Transverse colon (tissue), 4 donors: ENCODE measurements around the gene HSPA5. TPM values are rescaled to one million over a fixed set of nuclear protein-coding genes. Genes with fewer than 3 reads are reported as not detected.
"Not testable (repeated sequence)": the region's sequence is repeated elsewhere in the genome, so short reads cannot be mapped to it uniquely, and the experiment has no call there.

Source experiments
- DNase-seq: peaks from one replicate; pipeline ENCODE4 v3.0.0-alpha.2; 2019
- H3K27ac ChIP-seq, 4 donors: fragments of 200-600 bp; sonication (generic); 2 replicates each; pipeline ENCODE4 v1.5.1; 2016 to 2018; ENCODE audit warnings: inconsistent platforms in 4 of 4
- H3K27me3 ChIP-seq: fragments of 200-600 bp; sonication (generic); 2 replicates; pipeline ENCODE4 v1.5.1; 2017; ENCODE audit warnings: inconsistent platforms
- H3K36me3 ChIP-seq, 4 donors: fragments of 200-600 bp; sonication (generic); 2 replicates each; pipeline ENCODE4 v1.5.1; 2017 to 2019; ENCODE audit warnings: inconsistent platforms in 4 of 4
- H3K4me1 ChIP-seq, 4 donors: fragments of 200-600 bp; sonication (generic); 2 replicates each; pipeline ENCODE4 v1.5.1; 2017 to 2020; ENCODE audit warnings: inconsistent platforms in 4 of 4
- H3K4me3 ChIP-seq, 4 donors: fragments of 200-600 bp; sonication (generic); 1 replicate in 1 of 4; 2 replicates in 3 of 4; pipeline versions ENCODE4 v1.5.1 to v1.6.1; 2017 to 2019; ENCODE audit warnings: inconsistent platforms in 4 of 4
- H3K9me3 ChIP-seq, 2 donors: fragments of 200-600 bp; sonication (generic); 2 replicates each; pipeline ENCODE4 v1.5.1; 2017 to 2019; ENCODE audit warnings: inconsistent platforms in 2 of 2
- EP300 ChIP-seq: sonication (generic); formaldehyde crosslinking; IDR thresholded peaks from one replicate; pipeline ENCODE4 v1.6.1; 2017; ENCODE audit warnings: antibody characterized with exemption, low read depth
- POLR2A ChIP-seq: fragments of 450-650 bp; IDR thresholded peaks from one replicate; pipeline ENCODE4 v1.6.1; 2016; ENCODE audit warnings: antibody characterized with exemption, mild to moderate bottlenecking, moderate library complexity
- POLR2AphosphoS5 ChIP-seq, 3 donors: sonication (generic); formaldehyde crosslinking; IDR thresholded peaks; one replicate each; pipeline ENCODE4 v1.6.1; 2016; ENCODE audit warnings: antibody characterized with exemption in 3 of 3
- WGBS, 2 donors: methylation state at CpG; one replicate each; pipeline ENCODE4 v1.1.5; 2018; ENCODE audit warnings: low coverage in 1 of 2; 5-methylcytosine and 5-hydroxymethylcytosine counted together
- in situ Hi-C, 4 donors: fragments of 200-750 bp; cut with MboI; loops; one replicate each; pipeline versions ENCODE4 v1.15.0 to v1.15.1; 2017; ENCODE audit warnings: low sequenced_read_pairs in 3 of 4, low pct_ligation_motif_present in 1 of 4, low pct_unique_long_range_greater_than_20kb in 1 of 4
- intact Hi-C: fragments of 100-400 bp; cut with DNase I; formaldehyde crosslinking; loops from one replicate; pipeline ENCODE4 v1.15.1; 2023; ENCODE audit warnings: low total_unique reads
- total RNA-seq, 4 donors: library from RNA; depleted of rRNA; stranded (reverse); fragments of >200 nt; gene quantifications; one replicate each; pipeline ENCODE4 v1.1.0, GENCODE V29; 2016
- TF ChIP-seq, protein P1 (sequence below), 5 experiments: fragments of 200-600 bp in 3 of 5; fragments of 450-650 bp in 2 of 5; sonication (generic) in 3 of 5; IDR thresholded peaks; 1 replicate in 2 of 5; 2 replicates in 3 of 5; pipeline ENCODE4 v1.5.1; 2016 to 2017; ENCODE audit warnings: antibody characterized with exemption in 5 of 5, inconsistent platforms in 3 of 5, mild to moderate bottlenecking in 2 of 5, moderate library complexity in 1 of 5

Gene HSPA5
- total RNA-seq, 4 donors from 2014 or later: 49.8 to 115 (median 66.1) TPM

DNA sequence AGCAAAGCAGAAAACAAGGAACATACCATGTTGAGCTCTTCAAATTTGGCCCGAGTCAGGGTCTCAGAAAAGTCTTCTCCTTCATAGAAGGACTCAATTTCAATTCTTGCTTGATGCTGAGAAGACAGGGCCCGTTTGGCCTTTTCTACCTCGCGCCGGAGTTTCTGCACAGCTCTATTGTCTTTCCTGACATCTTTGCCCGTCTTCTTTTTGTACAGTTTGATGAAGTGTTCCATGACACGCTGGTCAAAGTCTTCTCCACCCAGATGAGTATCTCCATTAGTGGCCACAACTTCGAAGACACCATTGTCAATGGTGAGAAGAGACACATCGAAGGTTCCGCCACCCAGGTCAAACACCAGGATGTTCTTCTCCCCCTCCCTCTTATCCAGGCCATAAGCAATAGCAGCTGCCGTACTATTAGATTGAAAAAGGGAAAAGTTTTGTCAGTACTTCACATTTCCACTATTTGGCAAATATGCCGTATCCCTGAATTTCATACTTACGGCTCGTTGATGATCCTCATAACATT is 2.2 kb downstream of the HSPA5 start:
- intact Hi-C loops: no loop called here
- H3K4me1 ChIP-seq: peaks cover 22 to 64% (median 51%) of the 10 kb centered on the region in 4 donors
- DNase-seq: no peak
- H3K9me3 ChIP-seq: no peaks in the 10 kb centered on the region
- in situ Hi-C loops: no loop called here
- no peak overlapping the region for H3K27ac ChIP-seq
- TF ChIP-seq EP300: no peak
- TF ChIP-seq, protein P1, sequence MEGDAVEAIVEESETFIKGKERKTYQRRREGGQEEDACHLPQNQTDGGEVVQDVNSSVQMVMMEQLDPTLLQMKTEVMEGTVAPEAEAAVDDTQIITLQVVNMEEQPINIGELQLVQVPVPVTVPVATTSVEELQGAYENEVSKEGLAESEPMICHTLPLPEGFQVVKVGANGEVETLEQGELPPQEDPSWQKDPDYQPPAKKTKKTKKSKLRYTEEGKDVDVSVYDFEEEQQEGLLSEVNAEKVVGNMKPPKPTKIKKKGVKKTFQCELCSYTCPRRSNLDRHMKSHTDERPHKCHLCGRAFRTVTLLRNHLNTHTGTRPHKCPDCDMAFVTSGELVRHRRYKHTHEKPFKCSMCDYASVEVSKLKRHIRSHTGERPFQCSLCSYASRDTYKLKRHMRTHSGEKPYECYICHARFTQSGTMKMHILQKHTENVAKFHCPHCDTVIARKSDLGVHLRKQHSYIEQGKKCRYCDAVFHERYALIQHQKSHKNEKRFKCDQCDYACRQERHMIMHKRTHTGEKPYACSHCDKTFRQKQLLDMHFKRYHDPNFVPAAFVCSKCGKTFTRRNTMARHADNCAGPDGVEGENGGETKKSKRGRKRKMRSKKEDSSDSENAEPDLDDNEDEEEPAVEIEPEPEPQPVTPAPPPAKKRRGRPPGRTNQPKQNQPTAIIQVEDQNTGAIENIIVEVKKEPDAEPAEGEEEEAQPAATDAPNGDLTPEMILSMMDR (IDR thresholded peaks at IDR 0.05): no peak
- no peak for TF ChIP-seq POLR2AphosphoS5 (IDR thresholded peaks at IDR 0.05)
- no peak for TF ChIP-seq POLR2A
- no peaks in the 10 kb centered on the region for H3K27me3 ChIP-seq
- 77 to 86% methylated on average over 4 to 14 of the region's 14 CpGs for WGBS, 2 donors
- H3K36me3 ChIP-seq: peaks cover 0 to 41% (median 18%) of the 10 kb centered on the region in 4 donors
- H3K4me3 ChIP-seq: peak overlapping the region in 3 of 4 donors; percentile 76 to 85 (median 78)

DNA sequence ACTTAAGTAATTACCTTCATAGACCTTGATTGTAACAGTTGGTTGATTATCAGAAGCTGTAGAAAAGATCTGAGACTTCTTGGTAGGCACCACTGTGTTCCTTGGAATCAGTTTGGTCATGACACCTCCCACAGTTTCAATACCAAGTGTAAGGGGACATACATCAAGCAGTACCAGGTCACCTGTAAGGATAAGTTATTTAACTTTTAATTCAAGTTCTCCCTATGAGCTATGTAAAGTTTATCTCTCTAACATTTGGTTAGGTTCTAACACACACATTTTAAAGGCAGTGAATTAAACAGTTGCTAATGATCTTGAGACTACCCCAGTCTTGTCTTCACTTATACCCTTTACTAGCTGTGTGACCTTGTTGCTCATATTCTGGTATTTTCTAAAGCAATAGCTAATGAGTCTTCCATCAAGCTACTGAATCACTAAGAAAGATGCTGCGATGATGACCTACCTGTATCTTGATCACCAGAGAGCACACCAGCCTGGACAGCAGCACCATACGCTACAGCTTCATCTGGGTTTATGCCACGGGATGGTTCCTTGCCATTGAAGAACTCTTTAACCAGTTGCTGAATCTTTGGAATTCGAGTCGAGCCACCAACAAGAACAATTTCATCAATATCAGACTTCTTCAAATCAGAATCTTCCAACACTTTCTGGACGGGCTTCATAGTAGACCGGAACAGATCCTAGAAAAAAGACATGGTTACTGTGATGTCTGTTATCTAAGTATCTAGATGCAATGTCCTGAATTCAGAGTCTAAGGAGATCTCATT is 2.8 kb downstream of the HSPA5 start:
- peaks cover 0 to 41% (median 18%) of the 10 kb centered on the region in 4 donors for H3K36me3 ChIP-seq
- intact Hi-C loops (no loop called here), in situ Hi-C loops (no loop called here)
- no peak for DNase-seq
- peaks cover 22 to 64% (median 51%) of the 10 kb centered on the region in 4 donors for H3K4me1 ChIP-seq
- WGBS, 2 donors: 84% methylated on average over 7 of the region's 7 CpGs; no CpG with 5 or more reads in 1 of the 2 donors
- H3K4me3 ChIP-seq: peak overlapping the region in 2 of 4 donors; percentile 3 to 85
- H3K27me3 ChIP-seq: no peaks in the 10 kb centered on the region
- H3K27ac ChIP-seq: no peak overlapping the region
- H3K9me3 ChIP-seq: no peaks in the 10 kb centered on the region
- TF ChIP-seq, protein P1 (IDR thresholded peaks at IDR 0.05): no peak
- TF ChIP-seq EP300: no peak
- TF ChIP-seq POLR2AphosphoS5 (IDR thresholded peaks at IDR 0.05): no peak
- no peak for TF ChIP-seq POLR2A

DNA sequence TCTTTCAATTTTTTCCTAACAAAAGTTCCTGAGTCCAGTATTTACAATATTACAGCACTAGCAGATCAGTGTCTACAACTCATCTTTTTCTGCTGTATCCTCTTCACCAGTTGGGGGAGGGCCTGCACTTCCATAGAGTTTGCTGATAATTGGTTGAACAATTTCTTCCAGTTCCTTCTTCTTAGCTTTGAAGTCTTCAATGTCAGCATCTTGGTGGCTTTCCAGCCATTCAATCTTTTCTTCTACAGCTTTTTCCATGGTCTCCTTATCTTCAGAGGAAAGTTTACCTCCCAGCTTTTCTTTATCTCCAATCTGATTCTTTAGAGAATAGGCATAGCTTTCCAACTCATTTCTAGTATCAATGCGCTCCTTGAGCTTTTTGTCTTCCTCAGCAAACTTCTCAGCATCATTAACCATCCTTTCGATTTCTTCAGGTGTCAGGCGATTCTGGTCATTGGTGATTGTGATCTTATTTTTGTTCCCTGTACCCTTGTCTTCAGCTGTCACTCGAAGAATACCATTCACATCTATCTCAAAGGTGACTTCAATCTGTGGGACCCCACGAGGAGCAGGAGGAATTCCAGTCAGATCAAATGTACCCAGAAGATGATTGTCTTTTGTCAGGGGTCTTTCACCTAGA is 4.5 kb downstream of the HSPA5 start:
- 74 to 93% methylated on average over 2 to 5 of the region's 5 CpGs for WGBS, 2 donors
- H3K27ac ChIP-seq: peak overlapping the region in 1 of 4 donors; percentile 6
- peaks cover 22 to 57% (median 46%) of the 10 kb centered on the region in 4 donors for H3K4me1 ChIP-seq
- H3K27me3 ChIP-seq, H3K9me3 ChIP-seq, intact Hi-C loops, in situ Hi-C loops, H3K4me3 ChIP-seq, DNase-seq: not testable (repeated sequence)
- peaks cover 0 to 41% (median 18%) of the 10 kb centered on the region in 4 donors for H3K36me3 ChIP-seq

DNA sequence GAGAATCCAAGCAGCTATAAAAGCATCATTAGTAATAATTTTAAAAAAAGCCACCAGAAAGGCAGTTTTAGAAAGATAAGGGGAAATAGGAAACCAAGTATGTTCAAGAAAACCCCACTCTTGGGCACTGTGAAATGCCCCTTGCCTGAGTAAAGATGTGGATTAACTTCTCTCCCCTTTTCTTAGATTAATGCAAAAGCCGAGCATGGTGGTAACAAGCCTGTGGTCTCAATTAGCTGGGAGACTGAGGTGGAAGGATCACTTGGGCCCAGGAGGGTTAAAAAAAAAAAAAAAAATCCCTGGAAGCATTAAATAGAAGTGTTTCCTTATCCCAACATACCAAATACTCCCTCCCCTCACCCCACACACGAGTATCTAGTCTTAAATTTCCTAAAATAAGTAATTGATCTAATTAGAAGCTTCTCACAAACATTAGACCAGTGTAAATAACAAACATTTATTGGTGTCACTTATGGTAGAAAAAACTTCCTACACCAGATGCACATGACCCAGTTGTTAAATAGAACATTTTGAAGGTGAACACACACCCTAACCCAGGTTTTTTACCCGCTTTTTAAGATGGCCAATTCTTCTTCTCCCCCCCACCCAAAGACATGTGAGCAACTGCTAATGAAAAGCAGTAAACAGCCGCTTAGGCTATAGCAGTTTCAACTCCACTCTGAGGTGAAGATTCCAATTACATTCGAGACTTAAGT is 5.2 kb downstream of the HSPA5 start:
- no peak for DNase-seq
- intact Hi-C loops: no loop called here
- Histone ChIP-seq H3K4me3 (no peak overlapping the region), H3K36me3 (peaks cover 0 to 41% (median 18%) of the 10 kb centered on the region in 4 donors), H3K4me1 (peaks cover 22 to 57% (median 46%) of the 10 kb centered on the region in 4 donors), H3K27me3 (no peaks in the 10 kb centered on the region), H3K27ac (peak overlapping the region in 1 of 4 donors; percentile 6), H3K9me3 (no peaks in the 10 kb centered on the region)
- peak; percentile 12 for TF ChIP-seq POLR2A
- TF ChIP-seq EP300: no peak
- 59 to 61% methylated on average over 5 of the region's 5 CpGs for WGBS, 2 donors
- in situ Hi-C loops: no loop called here

DNA sequence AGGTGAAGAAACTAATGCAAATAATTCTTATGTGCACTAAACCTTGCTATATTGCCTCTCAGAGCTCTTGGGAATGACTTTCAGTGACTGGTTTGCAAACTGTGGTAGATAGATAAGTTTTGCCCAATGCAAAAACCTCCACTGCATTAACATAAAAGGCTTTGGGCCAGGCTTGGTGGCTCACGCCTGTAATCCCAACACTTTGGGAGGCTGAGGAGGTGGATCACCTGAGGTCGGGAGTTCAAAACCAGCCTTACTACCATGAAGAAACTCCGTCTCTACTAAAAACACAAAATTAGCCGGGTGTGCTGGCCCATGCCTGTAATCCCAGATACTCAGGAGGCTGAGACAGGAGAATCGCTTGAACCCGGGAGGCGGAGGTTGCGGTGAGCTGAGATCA is 7.0 kb downstream of the HSPA5 start:
- DNase-seq, in situ Hi-C loops, intact Hi-C loops: not testable (repeated sequence)

More for the DNA sequence above, 7.0 kb downstream of the HSPA5 start:
- peaks cover 0 to 42% (median 17%) of the 10 kb centered on the region in 4 donors for H3K36me3 ChIP-seq
- H3K4me3 ChIP-seq, H3K27me3 ChIP-seq, H3K9me3 ChIP-seq: not testable (repeated sequence)
- 92 to 95% methylated on average over 5 to 8 of the region's 8 CpGs for WGBS, 2 donors
- H3K27ac ChIP-seq: peak overlapping the region in 3 of 4 donors; percentile 57 to 76 (median 69)
- H3K4me1 ChIP-seq: peaks cover 14 to 47% (median 37%) of the 10 kb centered on the region in 4 donors
